22Rv1 (cell line): ENCODE data around the gene AFG1L.
"Not testable (repeated sequence)": the region's sequence is repeated elsewhere in the genome, so short reads cannot be mapped to it uniquely, and the experiment has no call there.

Experiments used
- H3K27ac ChIP-seq: fragments of 450-650 bp; 2 replicates; pipeline ENCODE4 v1.5.1; 2017
- CTCF ChIP-seq: fragments of 450-650 bp; IDR thresholded peaks from 2 replicates; pipeline ENCODE4 v1.5.1; 2017; ENCODE audit warnings: mild to moderate bottlenecking
- ZFX ChIP-seq: fragments of 450-650 bp; IDR thresholded peaks from 2 replicates; pipeline ENCODE4 v1.6.1; 2017; ENCODE audit warnings: antibody characterized with exemption, borderline replicate concordance

Gene AFG1L

GRCh38 chr6:108526739-108527174, 231.9 kb downstream of the AFG1L start:
- no peak overlapping the region for H3K27ac ChIP-seq
- TF ChIP-seq ZFX (no peak), CTCF (peak; percentile 89)

- TF ChIP-seq CTCF (no peak), ZFX (no peak)
- no peak overlapping the region for H3K27ac ChIP-seq
These were observed 234.0 kb downstream of the AFG1L start for GRCh38 chr6:108528878-108529277.

GRCh38 chr6:108531332-108531731, 236.5 kb downstream of the AFG1L start:
- no peak overlapping the region for H3K27ac ChIP-seq
- TF ChIP-seq ZFX, result no peak
- TF ChIP-seq CTCF, result peak; percentile 15; the same call in 1 of the 2 replicates

GRCh38 chr6:108535114-108535742, 240.4 kb downstream of the AFG1L start:
- no peak overlapping the region for H3K27ac ChIP-seq
- TF ChIP-seq ZFX, result no peak
- TF ChIP-seq CTCF, result no peak

GRCh38 chr6:108535920-108536535, 241.2 kb downstream of the AFG1L start:
- not testable (repeated sequence) for H3K27ac ChIP-seq

- TF ChIP-seq CTCF (peak; percentile 84), ZFX (no peak)
- H3K27ac ChIP-seq, result no peak overlapping the region
These were observed 247.2 kb downstream of the AFG1L start for GRCh38 chr6:108541843-108542759.

- H3K27ac ChIP-seq, result no peak overlapping the region
- TF ChIP-seq CTCF (0 out of 2 replicates have a peak, but pooled peaks have one; percentile 3), ZFX (no peak)
These were observed 248.5 kb downstream of the AFG1L start for GRCh38 chr6:108543175-108543940.
